Neural cell (in vitro differentiated cells): ENCODE results near the gene LTBP4. TPM values are rescaled to one million over a fixed set of nuclear protein-coding genes. Genes with fewer than 3 reads are reported as not detected.

Source experiments
- H2AFZ ChIP-seq: fragments of 200-600, 300-800 bp; sonication (generic), shearing (Covaris generic); 2 replicates; pipeline ENCODE4 v1.6.0; 2014; ENCODE audit warnings: low read depth, mild to moderate bottlenecking, antibody characterized with exemption, low read length, moderate library complexity
- H3F3A ChIP-seq: fragments of 200-600 bp; shearing (Covaris generic); 2 replicates; pipeline ENCODE4 v1.6.1; 2016; ENCODE audit warnings: mild to moderate bottlenecking, moderate library complexity, mixed read lengths, antibody characterized with exemption, low read length; ENCODE audit not compliant: insufficient read depth, poor library complexity, severe bottlenecking
- H3K27ac ChIP-seq: fragments of 200-600, 300-800 bp; sonication (generic), shearing (Covaris generic); 2 replicates; pipeline ENCODE4 v1.5.1; 2014; ENCODE audit warnings: mild to moderate bottlenecking, low read length, moderate library complexity
- H3K27me3 ChIP-seq: fragments of 300-800, 200-600 bp; sonication (generic), shearing (Covaris generic); 2 replicates; pipeline ENCODE4 v1.6.0; 2014; ENCODE audit warnings: mild to moderate bottlenecking, low read depth, low read length, moderate library complexity; ENCODE audit not compliant: insufficient read depth
- H3K36me3 ChIP-seq: fragments of 300-800, 200-600 bp; sonication (generic), shearing (Covaris generic); 2 replicates; pipeline ENCODE4 v1.5.1; 2014; ENCODE audit warnings: mild to moderate bottlenecking, antibody characterized with exemption, low read length, moderate library complexity; ENCODE audit not compliant: insufficient read depth
- H3K4me2 ChIP-seq: fragments of 300-800, 200-600 bp; sonication (generic), shearing (Covaris generic); 2 replicates; pipeline ENCODE4 v1.6.0; 2014; ENCODE audit warnings: mild to moderate bottlenecking, low read length
- H3K4me3 ChIP-seq: fragments of 300-800, 200-600 bp; sonication (generic), shearing (Covaris generic); 2 replicates; pipeline ENCODE4 v1.5.1; 2014; ENCODE audit warnings: mild to moderate bottlenecking, low read length, moderate library complexity
- H3K79me2 ChIP-seq: fragments of 200-600 bp; shearing (Covaris generic); replicated peaks from 2 replicates; pipeline ENCODE4 v1.6.0; 2014; ENCODE audit warnings: mild to moderate bottlenecking, low read length, moderate library complexity; ENCODE audit not compliant: insufficient read depth
- H3K9ac ChIP-seq: fragments of 300-800, 200-600 bp; sonication (generic), shearing (Covaris generic); 2 replicates; pipeline ENCODE4 v1.6.1; 2016; ENCODE audit warnings: mild to moderate bottlenecking, low read length, mixed read lengths
- H3K9me2 ChIP-seq: fragments of 200-600 bp; shearing (Covaris generic); 2 replicates; pipeline ENCODE4 v1.6.1; 2016; ENCODE audit warnings: mild to moderate bottlenecking, low read length, mixed read lengths; ENCODE audit not compliant: insufficient read depth
- H3K9me3 ChIP-seq: fragments of 200-600, 300-800 bp; sonication (generic), shearing (Covaris generic); 2 replicates; pipeline ENCODE4 v1.6.1; 2016; ENCODE audit warnings: mild to moderate bottlenecking, mixed run types, low read length, moderate library complexity, mixed read lengths
- H4K20me1 ChIP-seq: fragments of 200-600 bp; shearing (Covaris generic); 2 replicates; pipeline ENCODE4 v1.6.1; 2016; ENCODE audit warnings: mild to moderate bottlenecking, mixed run types; ENCODE audit not compliant: insufficient read depth
- EP300 ChIP-seq: fragments of 450-650 bp; conservative IDR thresholded peaks from 2 replicates; pipeline ENCODE4 v1.6.1; 2014; ENCODE audit warnings: antibody characterized with exemption, mild to moderate bottlenecking, moderate library complexity; ENCODE audit not compliant: poor library complexity, severe bottlenecking
- EZH2 ChIP-seq: fragments of 200-600, 300-800 bp; shearing (Covaris generic), sonication (generic); IDR thresholded peaks from 2 replicates; pipeline ENCODE4 v1.6.1; 2014; ENCODE audit warnings: antibody characterized with exemption, low read length, borderline replicate concordance, mild to moderate bottlenecking; ENCODE audit not compliant: insufficient read depth, poor library complexity, severe bottlenecking
- MXI1 ChIP-seq: fragments of 450-650 bp; conservative IDR thresholded peaks from 2 replicates; pipeline ENCODE4 v1.6.1; 2014; ENCODE audit warnings: antibody characterized with exemption, mild to moderate bottlenecking; ENCODE audit not compliant: poor library complexity, severe bottlenecking
- POLR2AphosphoS5 ChIP-seq: IDR thresholded peaks from 2 replicates; pipeline ENCODE4 v1.6.1; 2012
- RAD21 ChIP-seq: fragments of 450-650 bp; conservative IDR thresholded peaks from 2 replicates; pipeline ENCODE4 v1.6.1; 2014; ENCODE audit warnings: antibody characterized with exemption, mild to moderate bottlenecking, moderate library complexity
- SMC3 ChIP-seq: fragments of 450-650 bp; conservative IDR thresholded peaks from 2 replicates; pipeline ENCODE4 v1.6.1; 2014; ENCODE audit warnings: antibody characterized with exemption, mild to moderate bottlenecking, moderate library complexity; ENCODE audit not compliant: poor library complexity
- TAF1 ChIP-seq: IDR thresholded peaks from 2 replicates; pipeline ENCODE4 v1.6.1; 2012; ENCODE audit warnings: low read depth
- polyA plus RNA-seq: library from polyadenylated mRNA; depleted of rRNA; stranded (reverse); fragments of >200 nt; gene quantifications from 2 replicates; pipeline ENCODE4 v1.2.3, GENCODE V29; 2014
- TF ChIP-seq, protein P1 (sequence below): fragments of 450-650 bp; IDR thresholded peaks from 2 replicates; pipeline ENCODE4 v1.5.1; 2014; ENCODE audit warnings: antibody characterized with exemption, mild to moderate bottlenecking, moderate library complexity; ENCODE audit not compliant: poor library complexity, severe bottlenecking
- TF ChIP-seq, protein P2 (sequence below): IDR thresholded peaks from 2 replicates; pipeline ENCODE4 v1.6.1; 2012; ENCODE audit warnings: borderline replicate concordance

LTBP4 gene
- polyA plus RNA-seq, 1 donor from 2014 or later, result 55.6 TPM

DNA sequence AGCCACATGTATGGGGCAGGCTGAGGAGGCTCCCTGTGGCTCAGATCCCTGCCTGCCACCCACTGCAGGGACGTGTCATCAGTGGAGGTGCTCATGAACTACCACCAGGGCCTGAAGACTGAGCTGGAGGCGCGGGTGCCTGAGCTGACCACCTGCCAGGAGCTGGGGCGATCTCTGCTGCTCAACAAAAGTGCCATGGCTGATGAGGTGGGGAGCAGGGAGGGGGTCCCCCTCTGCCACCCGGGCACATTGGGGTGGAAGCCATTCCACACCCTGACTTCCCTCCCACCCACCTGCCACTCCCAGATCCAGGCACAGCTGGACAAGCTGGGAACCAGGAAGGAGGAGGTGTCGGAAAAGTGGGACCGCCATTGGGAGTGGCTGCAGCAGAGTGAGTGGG, 35.8 kb upstream of the LTBP4 start:
- no peak for TF ChIP-seq TAF1
- TF ChIP-seq SMC3, result no peak
- no peak for TF ChIP-seq POLR2AphosphoS5
- TF ChIP-seq RAD21, result no peak
- TF ChIP-seq MXI1, result no peak
- TF ChIP-seq, protein P1, sequence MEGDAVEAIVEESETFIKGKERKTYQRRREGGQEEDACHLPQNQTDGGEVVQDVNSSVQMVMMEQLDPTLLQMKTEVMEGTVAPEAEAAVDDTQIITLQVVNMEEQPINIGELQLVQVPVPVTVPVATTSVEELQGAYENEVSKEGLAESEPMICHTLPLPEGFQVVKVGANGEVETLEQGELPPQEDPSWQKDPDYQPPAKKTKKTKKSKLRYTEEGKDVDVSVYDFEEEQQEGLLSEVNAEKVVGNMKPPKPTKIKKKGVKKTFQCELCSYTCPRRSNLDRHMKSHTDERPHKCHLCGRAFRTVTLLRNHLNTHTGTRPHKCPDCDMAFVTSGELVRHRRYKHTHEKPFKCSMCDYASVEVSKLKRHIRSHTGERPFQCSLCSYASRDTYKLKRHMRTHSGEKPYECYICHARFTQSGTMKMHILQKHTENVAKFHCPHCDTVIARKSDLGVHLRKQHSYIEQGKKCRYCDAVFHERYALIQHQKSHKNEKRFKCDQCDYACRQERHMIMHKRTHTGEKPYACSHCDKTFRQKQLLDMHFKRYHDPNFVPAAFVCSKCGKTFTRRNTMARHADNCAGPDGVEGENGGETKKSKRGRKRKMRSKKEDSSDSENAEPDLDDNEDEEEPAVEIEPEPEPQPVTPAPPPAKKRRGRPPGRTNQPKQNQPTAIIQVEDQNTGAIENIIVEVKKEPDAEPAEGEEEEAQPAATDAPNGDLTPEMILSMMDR, result no peak
- TF ChIP-seq EZH2, result no peak
- TF ChIP-seq EP300, result no peak
- TF ChIP-seq, protein P2, sequence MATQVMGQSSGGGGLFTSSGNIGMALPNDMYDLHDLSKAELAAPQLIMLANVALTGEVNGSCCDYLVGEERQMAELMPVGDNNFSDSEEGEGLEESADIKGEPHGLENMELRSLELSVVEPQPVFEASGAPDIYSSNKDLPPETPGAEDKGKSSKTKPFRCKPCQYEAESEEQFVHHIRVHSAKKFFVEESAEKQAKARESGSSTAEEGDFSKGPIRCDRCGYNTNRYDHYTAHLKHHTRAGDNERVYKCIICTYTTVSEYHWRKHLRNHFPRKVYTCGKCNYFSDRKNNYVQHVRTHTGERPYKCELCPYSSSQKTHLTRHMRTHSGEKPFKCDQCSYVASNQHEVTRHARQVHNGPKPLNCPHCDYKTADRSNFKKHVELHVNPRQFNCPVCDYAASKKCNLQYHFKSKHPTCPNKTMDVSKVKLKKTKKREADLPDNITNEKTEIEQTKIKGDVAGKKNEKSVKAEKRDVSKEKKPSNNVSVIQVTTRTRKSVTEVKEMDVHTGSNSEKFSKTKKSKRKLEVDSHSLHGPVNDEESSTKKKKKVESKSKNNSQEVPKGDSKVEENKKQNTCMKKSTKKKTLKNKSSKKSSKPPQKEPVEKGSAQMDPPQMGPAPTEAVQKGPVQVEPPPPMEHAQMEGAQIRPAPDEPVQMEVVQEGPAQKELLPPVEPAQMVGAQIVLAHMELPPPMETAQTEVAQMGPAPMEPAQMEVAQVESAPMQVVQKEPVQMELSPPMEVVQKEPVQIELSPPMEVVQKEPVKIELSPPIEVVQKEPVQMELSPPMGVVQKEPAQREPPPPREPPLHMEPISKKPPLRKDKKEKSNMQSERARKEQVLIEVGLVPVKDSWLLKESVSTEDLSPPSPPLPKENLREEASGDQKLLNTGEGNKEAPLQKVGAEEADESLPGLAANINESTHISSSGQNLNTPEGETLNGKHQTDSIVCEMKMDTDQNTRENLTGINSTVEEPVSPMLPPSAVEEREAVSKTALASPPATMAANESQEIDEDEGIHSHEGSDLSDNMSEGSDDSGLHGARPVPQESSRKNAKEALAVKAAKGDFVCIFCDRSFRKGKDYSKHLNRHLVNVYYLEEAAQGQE, result no peak
- H3F3A ChIP-seq, result no peaks in the 10 kb centered on the region
- H3K27me3 ChIP-seq, result peaks cover 41% of the 10 kb centered on the region

DNA sequence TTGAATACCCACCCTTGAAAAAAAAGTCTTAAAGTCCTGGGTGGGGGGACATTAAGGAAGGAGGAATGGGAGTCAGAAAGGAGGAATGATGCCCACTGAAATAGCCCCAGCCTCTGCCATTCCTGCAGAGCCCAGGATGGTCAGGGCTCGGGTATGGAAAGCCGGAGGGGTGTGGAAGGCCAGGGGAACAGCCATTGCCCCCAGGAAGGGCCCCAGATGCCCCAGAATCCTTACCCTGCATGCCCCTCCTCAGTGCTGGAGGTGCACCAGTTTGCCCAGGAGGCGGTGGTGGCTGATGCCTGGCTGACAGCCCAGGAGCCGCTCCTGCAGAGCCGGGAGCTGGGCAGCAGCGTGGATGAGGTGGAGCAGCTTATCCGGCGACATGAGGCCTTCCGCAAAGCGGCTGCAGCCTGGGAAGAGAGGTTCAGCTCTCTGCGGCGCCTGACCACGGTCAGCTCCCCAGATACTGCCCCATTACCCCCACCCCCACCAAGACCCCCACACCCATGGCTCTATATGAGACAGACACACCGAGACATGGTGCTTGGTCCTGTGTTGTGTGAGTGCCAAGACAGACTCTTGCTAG, 35.2 kb upstream of the LTBP4 start:
- no peaks in the 10 kb centered on the region for H3K36me3 ChIP-seq
- H3K27ac ChIP-seq, result no peak overlapping the region
- no peaks in the 10 kb centered on the region for H3K9me3 ChIP-seq
- H3K79me2 ChIP-seq, result no peaks in the 10 kb centered on the region
- H2AFZ ChIP-seq, result no peak overlapping the region
- H3K4me2 ChIP-seq, result no peak overlapping the region
- peaks cover 41% of the 10 kb centered on the region for H3K27me3 ChIP-seq
- H3F3A ChIP-seq, result no peaks in the 10 kb centered on the region
- H4K20me1 ChIP-seq, result no peaks in the 10 kb centered on the region
- no peak for TF ChIP-seq EZH2
- no peak for TF ChIP-seq EP300
- no peak for TF ChIP-seq RAD21
- H3K9ac ChIP-seq, result no peak overlapping the region
- H3K9me2 ChIP-seq, result no peaks in the 10 kb centered on the region
- no peak overlapping the region for H3K4me3 ChIP-seq

More for the DNA sequence above, 35.8 kb upstream of the LTBP4 start:
- Histone ChIP-seq H3K9me2 (no peaks in the 10 kb centered on the region), H4K20me1 (no peaks in the 10 kb centered on the region), H3K27ac (no peak overlapping the region), H3K4me3 (no peak overlapping the region), H2AFZ (no peak overlapping the region), H3K79me2 (no peaks in the 10 kb centered on the region), H3K36me3 (no peaks in the 10 kb centered on the region), H3K4me2 (no peak overlapping the region), H3K9ac (no peak overlapping the region), H3K9me3 (no peaks in the 10 kb centered on the region)
